Activated CD4-positive, alpha-beta T cell treated with anti-CD3 and anti-CD28 coated beads, Interleukin-10, Interleukin-2, amounts not matched to agents 100 ng/mL and 50 ng/mL, durations not matched to agents 16 hours and 8 hours (primary cell): Measurements from ENCODE around the gene GHR.

Source experiments
- DNase-seq: peaks from one replicate; pipeline ENCODE4 v3.0.0-alpha.2; 2020

GHR gene

GRCh38 chr5:42423285-42424165 lies at the start of gene GHR:
TSS of gene GHR (plus strand) at chr5:42423439. CDS start at chr5:42565875, 142,436 bp downstream.
- peak; percentile 48 for DNase-seq

- DNase-seq = no peak
Observed at GRCh38 chr5:42374679-42375273, 48.5 kb upstream of the GHR start.

GRCh38 chr5:42377496-42377895 lies 45.7 kb upstream of the GHR start:
- DNase-seq = no peak

- DNase-seq = no peak
Observed at GRCh38 chr5:42381973-42382372, 41.3 kb upstream of the GHR start.

- no peak for DNase-seq
Observed at GRCh38 chr5:42387563-42387962, 35.7 kb upstream of the GHR start.

GRCh38 chr5:42390115-42390514 lies 33.1 kb upstream of the GHR start:
- no peak for DNase-seq

- DNase-seq = no peak
Observed at GRCh38 chr5:42392917-42393316, 30.3 kb upstream of the GHR start.

GRCh38 chr5:42396111-42396510 lies 27.1 kb upstream of the GHR start:
- no peak for DNase-seq

- no peak for DNase-seq
Observed at GRCh38 chr5:42397267-42397666, 26.0 kb upstream of the GHR start.

GRCh38 chr5:42399702-42400101 lies 23.5 kb upstream of the GHR start:
- DNase-seq = no peak

- no peak for DNase-seq
Observed at GRCh38 chr5:42400474-42400873, 22.8 kb upstream of the GHR start.

- DNase-seq = no peak
Observed at GRCh38 chr5:42403236-42403635, 20.0 kb upstream of the GHR start.

- no peak for DNase-seq
Observed at GRCh38 chr5:42404366-42404765, 18.9 kb upstream of the GHR start.

- DNase-seq = no peak
Observed at GRCh38 chr5:42419294-42419693, 3.9 kb upstream of the GHR start.

GRCh38 chr5:42422656-42423280 lies 471 bp upstream of the GHR start:
- DNase-seq = no peak

GRCh38 chr5:42426016-42426415 lies 2.8 kb downstream of the GHR start:
- DNase-seq = no peak

GRCh38 chr5:42429694-42430093 lies 6.5 kb downstream of the GHR start:
- no peak for DNase-seq

- DNase-seq = no peak
Observed at GRCh38 chr5:42434047-42434724, 10.9 kb downstream of the GHR start.

- no peak for DNase-seq
Observed at GRCh38 chr5:42436051-42436450, 12.8 kb downstream of the GHR start.

- no peak for DNase-seq
Observed at GRCh38 chr5:42454216-42454995, 31.2 kb downstream of the GHR start.

GRCh38 chr5:42461033-42461432 lies 37.8 kb downstream of the GHR start:
- DNase-seq = no peak

GRCh38 chr5:42461507-42461906 lies 38.3 kb downstream of the GHR start:
- DNase-seq = no peak

- DNase-seq = no peak
Observed at GRCh38 chr5:42462083-42462482, 38.8 kb downstream of the GHR start.
